Stimulated activated naive CD8-positive, alpha-beta T cell treated with anti-CD3 and anti-CD28 coated beads, Interleukin-15, amount 100 ng/mL, for 72 hours (primary cell): ENCODE data around the gene EEFSEC.
A peak's percentile ranks its signal among the peaks of the same experiment; 100 is the strongest.

Experiments
- ATAC-seq: fragments of 150-1000 bp; cut with Tn5 transposase; 2 replicates; pipeline ENCODE4 v1.10.0; 2021; ENCODE audit warnings: mild to moderate bottlenecking, moderate library complexity
- DNase-seq, 2 donors: peaks; one replicate each; pipeline ENCODE4 v3.0.0; 2021 to 2022
- H3K27ac Mint-ChIP-seq, 2 donors: one replicate each; pipeline ENCODE4 v1.8.0; 2022; ENCODE audit warnings: mild to moderate bottlenecking in 2 of 2, mixed read lengths in 2 of 2, moderate library complexity in 2 of 2
- H3K27me3 Mint-ChIP-seq: one replicate; pipeline ENCODE4 v1.8.0; 2022; ENCODE audit warnings: mixed read lengths
- H3K4me1 Mint-ChIP-seq: one replicate; pipeline ENCODE4 v1.8.0; 2022; ENCODE audit warnings: mild to moderate bottlenecking, mixed read lengths
- H3K4me3 Mint-ChIP-seq, 2 donors: one replicate each; pipeline ENCODE4 v1.8.0; 2022; ENCODE audit warnings: mild to moderate bottlenecking in 2 of 2, mixed read lengths in 2 of 2, moderate library complexity in 1 of 2
- H3K9me3 Mint-ChIP-seq, 2 donors: one replicate each; pipeline ENCODE4 v1.8.0; 2022; ENCODE audit warnings: mixed read lengths in 2 of 2

EEFSEC gene

GRCh38 chr3:128283421-128283820 lies 130.1 kb downstream of the EEFSEC start:
- Mint-ChIP-seq H3K4me1 (peaks cover 11% of the 10 kb centered on the region), H3K4me3 (no peak overlapping the region), H3K9me3 (no peaks in the 10 kb centered on the region), H3K27ac (no peak overlapping the region), H3K27me3 (no peaks in the 10 kb centered on the region)
- DNase-seq (no peak), ATAC-seq (no peak)

DNA sequence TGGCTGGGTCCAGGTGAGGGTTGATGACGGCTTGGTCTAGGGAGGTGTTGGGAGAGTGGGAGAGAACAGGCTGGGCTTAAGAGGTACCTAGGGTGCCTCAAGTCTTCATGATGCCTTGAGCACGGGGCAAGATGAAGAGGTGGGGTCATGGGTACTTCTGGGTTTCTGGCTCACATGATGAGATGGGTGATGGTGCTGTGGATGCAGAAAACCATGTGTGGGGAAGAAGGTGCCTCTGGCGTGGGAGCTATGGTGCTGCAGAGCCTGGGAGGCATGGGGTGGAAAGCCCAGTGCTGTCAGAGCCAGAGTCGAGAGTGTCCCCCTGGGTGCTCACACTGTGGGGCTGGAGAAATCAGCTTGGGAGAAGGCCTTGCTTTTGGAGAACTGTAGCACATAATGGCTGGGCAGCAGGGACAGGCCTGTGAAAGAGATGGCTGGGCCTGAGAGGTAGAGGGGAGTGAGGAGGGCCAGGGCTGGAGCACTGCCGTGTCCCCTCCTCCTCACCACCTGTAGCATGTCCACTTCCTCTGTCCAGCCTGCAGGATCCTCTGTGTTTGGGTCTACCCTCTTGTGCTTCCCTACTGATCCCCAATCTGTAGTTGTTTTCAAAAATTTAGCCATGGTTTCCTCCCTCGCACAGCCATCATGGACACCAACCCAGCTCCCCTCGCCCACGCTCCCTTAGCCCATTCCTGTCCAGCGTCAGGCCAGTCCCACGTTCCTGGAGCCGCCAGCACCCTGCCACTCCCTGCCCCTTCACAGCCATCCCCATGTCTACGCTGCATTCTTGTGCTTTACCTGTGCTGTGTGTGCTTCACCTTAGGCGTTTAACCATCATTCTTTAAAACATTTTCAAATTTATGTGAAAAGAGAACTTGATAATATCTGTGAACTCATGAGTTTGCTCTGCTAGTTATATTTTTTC lies 132.0 kb downstream of the EEFSEC start:
- Mint-ChIP-seq H3K9me3 (peaks cover 4 to 8% of the 10 kb centered on the region in 2 donors), H3K27ac (peak overlapping the region in 1 of 2 donors; percentile 81), H3K27me3 (no peaks in the 10 kb centered on the region), H3K4me3 (no peak overlapping the region), H3K4me1 (peaks cover 11% of the 10 kb centered on the region)
- DNase-seq = no peak
- ATAC-seq = no peak

DNA sequence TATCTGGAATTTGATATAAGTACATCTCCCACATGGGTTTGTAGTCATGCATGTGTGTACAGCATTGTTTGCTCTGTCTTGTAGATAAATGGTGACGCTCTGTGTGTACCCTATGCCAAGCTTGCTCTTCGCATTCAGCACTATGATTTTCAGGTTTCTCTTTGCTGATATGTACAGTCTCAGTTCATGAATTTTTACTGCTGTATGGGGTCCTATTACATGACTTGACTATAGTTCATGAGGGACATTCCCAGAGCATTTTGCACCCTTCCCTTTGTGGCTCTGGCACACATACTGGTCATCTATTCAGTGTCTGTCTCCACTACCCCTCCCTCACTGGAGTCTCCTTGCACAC lies 132.7 kb downstream of the EEFSEC start:
- Mint-ChIP-seq H3K4me1 (peaks cover 11% of the 10 kb centered on the region), H3K27me3 (no peaks in the 10 kb centered on the region), H3K27ac (no peak overlapping the region), H3K9me3 (peaks cover 7 to 10% of the 10 kb centered on the region in 2 donors), H3K4me3 (no peak overlapping the region)
- no peak for ATAC-seq
- no peak for DNase-seq

- Mint-ChIP-seq H3K9me3 (peaks cover 7 to 15% of the 10 kb centered on the region in 2 donors), H3K4me1 (peaks cover 11% of the 10 kb centered on the region), H3K27me3 (no peaks in the 10 kb centered on the region), H3K4me3 (no peak overlapping the region), H3K27ac (peak overlapping the region in 1 of 2 donors; percentile 64)
- DNase-seq (peak in 1 of 2 donors; percentile 1), ATAC-seq (no peak)
These were observed 133.4 kb downstream of the EEFSEC start for GRCh38 chr3:128286691-128287090.

DNA sequence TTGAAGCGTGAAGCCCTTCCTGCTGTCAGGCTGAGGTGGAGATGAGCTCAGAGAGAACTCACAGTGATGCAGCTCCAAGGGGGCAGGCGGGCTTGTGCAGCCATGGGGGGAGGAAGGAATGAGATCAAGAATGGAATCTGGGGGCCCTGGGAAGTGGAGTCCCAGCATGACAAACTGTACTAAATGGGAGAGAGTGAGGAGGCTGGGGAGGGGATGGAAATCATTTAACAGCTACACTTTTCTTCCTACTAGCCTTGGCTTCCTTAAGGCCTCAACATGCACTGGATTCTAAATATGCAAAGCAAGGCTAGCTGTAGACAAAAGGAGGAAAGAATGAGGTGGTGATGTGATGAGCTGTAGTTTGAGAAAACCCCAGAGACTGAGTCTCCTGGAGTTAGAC lies 133.9 kb downstream of the EEFSEC start:
- no peak overlapping the region for H3K27ac Mint-ChIP-seq
- H3K27me3 Mint-ChIP-seq = no peaks in the 10 kb centered on the region
- H3K4me1 Mint-ChIP-seq = peaks cover 11% of the 10 kb centered on the region
- no peak for ATAC-seq
- H3K9me3 Mint-ChIP-seq = peaks cover 7 to 15% of the 10 kb centered on the region in 2 donors
- peak in 1 of 2 donors; percentile 3 for DNase-seq
- H3K4me3 Mint-ChIP-seq = no peak overlapping the region

DNA sequence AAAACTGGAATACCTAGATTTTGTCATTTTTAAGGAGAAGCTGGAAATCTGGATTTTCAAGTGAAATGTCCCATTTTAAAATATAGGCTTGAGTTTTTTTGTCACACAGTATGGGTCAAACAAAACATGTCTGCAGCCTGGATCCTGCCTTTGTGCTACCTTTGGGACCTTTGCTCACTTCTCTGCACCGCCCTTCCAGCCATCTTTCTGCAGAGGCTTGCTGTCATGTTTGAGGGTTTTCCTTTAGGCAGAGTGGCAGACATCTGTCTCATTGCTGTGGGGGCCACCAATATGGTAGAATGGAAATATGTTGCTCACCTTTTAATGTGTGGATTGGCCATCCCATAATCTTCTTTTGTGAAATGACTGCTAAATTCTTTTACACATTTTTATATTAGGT lies 136.3 kb downstream of the EEFSEC start:
- no peaks in the 10 kb centered on the region for H3K27me3 Mint-ChIP-seq
- H3K9me3 Mint-ChIP-seq = peaks cover 7 to 15% of the 10 kb centered on the region in 2 donors
- DNase-seq = no peak
- H3K4me1 Mint-ChIP-seq = peaks cover 28% of the 10 kb centered on the region
- no peak overlapping the region for H3K4me3 Mint-ChIP-seq
- no peak overlapping the region for H3K27ac Mint-ChIP-seq
- ATAC-seq = no peak

DNA sequence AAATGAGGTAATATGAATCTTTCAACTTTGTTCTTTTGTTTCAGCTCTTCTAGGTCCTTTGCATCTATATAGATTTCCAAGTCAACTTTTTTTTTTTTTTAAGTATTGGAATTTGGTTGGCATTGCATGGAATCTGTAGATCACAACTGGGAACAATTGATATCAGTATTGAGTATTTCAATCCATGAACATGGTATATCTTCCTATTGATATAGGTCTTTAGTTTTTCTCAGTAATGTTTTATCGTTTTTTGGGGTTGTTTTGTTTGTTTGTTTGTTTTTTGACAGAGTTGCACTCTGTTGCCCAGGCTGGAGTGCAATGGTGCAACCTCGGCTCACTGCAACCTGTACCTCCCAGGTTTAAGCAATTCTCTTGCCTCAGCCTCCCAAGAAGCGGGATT lies 137.2 kb downstream of the EEFSEC start:
- peaks cover 37% of the 10 kb centered on the region for H3K4me1 Mint-ChIP-seq
- ATAC-seq (no peak), DNase-seq (no peak)
- H3K27me3 Mint-ChIP-seq = no peaks in the 10 kb centered on the region
- H3K27ac Mint-ChIP-seq = no peak overlapping the region
- H3K9me3 Mint-ChIP-seq = peaks cover 7 to 15% of the 10 kb centered on the region in 2 donors
- no peak overlapping the region for H3K4me3 Mint-ChIP-seq

DNA sequence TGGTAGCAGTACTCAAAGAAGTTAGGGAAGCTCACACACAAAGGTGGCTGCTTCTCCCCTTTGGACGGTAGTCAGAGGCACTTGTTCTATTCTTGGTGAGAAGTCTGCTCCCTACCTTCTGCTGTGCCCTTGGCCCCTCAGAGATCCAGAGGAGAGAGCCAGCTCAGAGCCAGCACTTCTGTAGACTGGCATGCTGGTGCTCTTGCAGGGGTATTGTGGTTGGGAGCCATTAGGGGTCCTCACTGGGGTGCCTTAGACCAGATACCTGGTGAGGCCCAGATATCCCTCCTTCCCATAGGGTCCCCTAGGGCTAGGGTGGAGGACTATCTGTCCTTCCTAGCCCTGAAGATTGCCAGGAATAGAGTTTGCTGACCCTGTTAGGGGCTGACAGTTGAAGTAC lies 140.6 kb downstream of the EEFSEC start:
- DNase-seq = peak in 1 of 2 donors; percentile 3
- Mint-ChIP-seq H3K4me1 (peaks cover 51% of the 10 kb centered on the region), H3K9me3 (peaks cover 7 to 15% of the 10 kb centered on the region in 2 donors), H3K4me3 (peak overlapping the region in 1 of 2 donors; percentile 79), H3K27ac (peak overlapping the region; percentile 44 to 97), H3K27me3 (no peaks in the 10 kb centered on the region)
- ATAC-seq = no peak

GRCh38 chr3:128294999-128295468 lies 141.8 kb downstream of the EEFSEC start:
- peaks cover 51% of the 10 kb centered on the region for H3K4me1 Mint-ChIP-seq
- H3K4me3 Mint-ChIP-seq = peak overlapping the region; percentile 43 to 55
- peak; percentile 75 for ATAC-seq
- no peak for DNase-seq
- H3K27me3 Mint-ChIP-seq = no peaks in the 10 kb centered on the region
- peaks cover 5 to 9% of the 10 kb centered on the region in 2 donors for H3K9me3 Mint-ChIP-seq
- H3K27ac Mint-ChIP-seq = peak overlapping the region; percentile 91 to 92

DNA sequence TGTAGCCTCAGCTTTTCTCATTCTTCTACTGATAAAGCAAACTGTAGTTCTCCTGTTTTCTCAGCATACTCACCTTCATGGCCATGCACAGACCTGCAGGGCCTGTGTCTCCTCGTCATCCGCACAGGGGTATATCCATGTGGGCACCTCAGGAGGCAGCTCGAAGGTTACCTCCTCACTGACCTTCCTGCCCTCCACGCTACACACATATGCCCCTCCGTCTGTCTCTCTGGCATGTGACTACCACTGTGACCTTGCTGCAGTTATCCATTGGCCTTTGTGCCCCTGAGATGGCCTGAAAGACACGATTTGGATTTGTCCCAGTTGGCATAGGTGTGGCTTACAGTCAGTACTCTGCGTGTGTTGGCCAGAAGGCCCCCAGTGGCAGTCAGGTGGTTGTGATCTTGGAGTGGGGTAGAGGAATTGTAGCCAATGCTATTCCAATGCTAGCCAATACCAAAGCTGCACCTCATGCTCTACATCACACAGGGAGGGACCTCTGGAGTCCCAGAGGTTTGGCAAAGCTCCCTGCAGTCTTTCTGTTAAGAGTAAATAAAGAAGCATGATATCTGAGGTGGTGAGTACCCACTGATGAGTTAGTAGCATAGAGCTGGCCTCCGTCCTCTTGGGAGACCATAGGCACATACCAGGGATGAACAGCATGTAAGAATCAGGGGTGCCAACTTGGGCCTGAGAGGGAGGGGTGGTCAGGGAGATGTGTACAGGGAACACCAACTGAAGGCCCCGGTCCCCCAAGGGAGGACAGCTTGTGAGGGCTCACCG lies 143.4 kb downstream of the EEFSEC start:
- H3K4me1 Mint-ChIP-seq = peaks cover 55% of the 10 kb centered on the region
- H3K9me3 Mint-ChIP-seq = no peaks in the 10 kb centered on the region
- no peak for ATAC-seq
- H3K27ac Mint-ChIP-seq = peak overlapping the region; percentile 43 to 81
- peak overlapping the region in 1 of 2 donors; percentile 3 for H3K4me3 Mint-ChIP-seq
- H3K27me3 Mint-ChIP-seq = no peaks in the 10 kb centered on the region
- DNase-seq = no peak

- H3K27me3 Mint-ChIP-seq = no peaks in the 10 kb centered on the region
- ATAC-seq (no peak), DNase-seq (no peak)
- no peak overlapping the region for H3K4me3 Mint-ChIP-seq
- H3K4me1 Mint-ChIP-seq = peaks cover 56% of the 10 kb centered on the region
- H3K27ac Mint-ChIP-seq = no peak overlapping the region
- no peaks in the 10 kb centered on the region for H3K9me3 Mint-ChIP-seq
These were observed 144.3 kb downstream of the EEFSEC start for GRCh38 chr3:128297401-128298138.

DNA sequence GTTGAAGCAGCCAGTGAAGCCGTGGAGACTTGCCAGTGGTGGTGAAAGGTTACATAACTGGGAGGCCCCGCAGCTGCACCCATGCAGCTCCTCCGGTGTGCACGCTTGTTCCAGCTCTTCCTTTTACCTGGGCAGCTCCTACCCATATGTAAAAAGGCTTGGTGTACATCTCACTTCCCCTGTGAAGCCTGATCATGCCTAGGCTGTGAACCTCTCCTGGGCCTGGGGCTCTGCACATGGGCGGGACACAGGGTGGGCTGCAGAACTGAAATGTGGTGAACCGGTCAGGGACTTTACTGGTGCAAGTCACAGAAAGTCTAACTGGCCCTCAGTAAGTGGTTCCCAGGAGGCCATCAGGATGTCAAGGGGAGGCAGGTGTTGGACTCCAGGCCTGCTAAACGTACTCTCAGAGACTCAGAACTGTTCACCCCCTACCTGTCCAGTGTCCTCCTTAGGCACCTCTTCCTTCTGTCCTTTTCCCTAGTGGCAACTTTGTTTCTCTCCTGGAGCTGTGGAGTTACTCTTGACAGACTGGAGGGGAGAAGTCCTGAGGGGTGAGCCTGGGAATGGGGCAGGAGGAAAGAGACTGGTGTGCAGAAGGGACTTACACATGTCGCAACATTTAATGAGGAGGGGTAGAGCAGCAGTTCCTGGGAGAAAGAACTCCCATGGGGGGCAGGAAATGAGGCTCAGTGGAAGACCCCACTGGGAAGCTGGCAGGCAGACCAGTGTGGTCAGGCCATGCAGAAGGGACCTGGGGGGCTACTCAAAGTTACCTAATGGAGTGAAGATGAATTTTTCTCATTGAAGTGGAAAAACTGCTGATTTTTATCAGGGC lies 148.1 kb downstream of the EEFSEC start:
- H3K27me3 Mint-ChIP-seq = no peaks in the 10 kb centered on the region
- peaks cover 20% of the 10 kb centered on the region for H3K4me1 Mint-ChIP-seq
- peak; percentile 20 for ATAC-seq
- no peak for DNase-seq
- H3K27ac Mint-ChIP-seq = no peak overlapping the region
- no peak overlapping the region for H3K4me3 Mint-ChIP-seq
- H3K9me3 Mint-ChIP-seq = no peaks in the 10 kb centered on the region

GRCh38 chr3:128306481-128306880 lies 153.2 kb downstream of the EEFSEC start:
- ATAC-seq = no peak
- Mint-ChIP-seq H3K9me3 (no peaks in the 10 kb centered on the region), H3K27ac (no peak overlapping the region), H3K27me3 (no peaks in the 10 kb centered on the region), H3K4me3 (no peak overlapping the region), H3K4me1 (peaks cover 16% of the 10 kb centered on the region)
- no peak for DNase-seq

GRCh38 chr3:128307029-128307633 lies 153.8 kb downstream of the EEFSEC start:
- peak in 1 of 2 donors; percentile 4 for DNase-seq
- no peak for ATAC-seq
- Mint-ChIP-seq H3K4me1 (peaks cover 12% of the 10 kb centered on the region), H3K27ac (no peak overlapping the region), H3K4me3 (no peak overlapping the region), H3K27me3 (no peaks in the 10 kb centered on the region), H3K9me3 (no peaks in the 10 kb centered on the region)
